ENCODE results near the gene CASP8.

CASP8 gene

DNA sequence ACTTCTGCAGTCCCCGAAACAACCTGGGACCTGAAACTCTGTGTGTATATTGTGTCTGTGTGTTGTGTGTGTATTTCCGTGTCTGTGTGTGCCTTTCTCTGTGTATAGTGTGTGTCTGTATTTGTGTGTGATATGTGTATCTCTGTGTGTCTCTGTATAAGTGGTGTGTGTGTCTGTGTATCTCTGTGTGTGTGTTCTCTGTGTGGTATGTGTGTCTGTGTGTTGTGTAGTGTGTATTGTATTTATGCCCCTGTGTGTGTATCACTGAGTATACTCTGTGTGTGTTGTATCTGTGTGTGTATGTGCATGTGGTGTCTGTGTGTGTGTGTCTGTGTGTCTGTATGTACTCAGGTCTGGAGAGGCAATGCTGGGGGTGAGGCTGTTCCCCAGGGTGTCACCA, 11.6 kb downstream of the CASP8 start:
- no peak for TF ChIP-seq EZH2 (IDR thresholded peaks at IDR 0.05; ENCODE audit: borderline replicate concordance, low read depth, low read length, severe bottlenecking)
- TF ChIP-seq, protein P1, sequence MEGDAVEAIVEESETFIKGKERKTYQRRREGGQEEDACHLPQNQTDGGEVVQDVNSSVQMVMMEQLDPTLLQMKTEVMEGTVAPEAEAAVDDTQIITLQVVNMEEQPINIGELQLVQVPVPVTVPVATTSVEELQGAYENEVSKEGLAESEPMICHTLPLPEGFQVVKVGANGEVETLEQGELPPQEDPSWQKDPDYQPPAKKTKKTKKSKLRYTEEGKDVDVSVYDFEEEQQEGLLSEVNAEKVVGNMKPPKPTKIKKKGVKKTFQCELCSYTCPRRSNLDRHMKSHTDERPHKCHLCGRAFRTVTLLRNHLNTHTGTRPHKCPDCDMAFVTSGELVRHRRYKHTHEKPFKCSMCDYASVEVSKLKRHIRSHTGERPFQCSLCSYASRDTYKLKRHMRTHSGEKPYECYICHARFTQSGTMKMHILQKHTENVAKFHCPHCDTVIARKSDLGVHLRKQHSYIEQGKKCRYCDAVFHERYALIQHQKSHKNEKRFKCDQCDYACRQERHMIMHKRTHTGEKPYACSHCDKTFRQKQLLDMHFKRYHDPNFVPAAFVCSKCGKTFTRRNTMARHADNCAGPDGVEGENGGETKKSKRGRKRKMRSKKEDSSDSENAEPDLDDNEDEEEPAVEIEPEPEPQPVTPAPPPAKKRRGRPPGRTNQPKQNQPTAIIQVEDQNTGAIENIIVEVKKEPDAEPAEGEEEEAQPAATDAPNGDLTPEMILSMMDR (IDR thresholded peaks at IDR 0.05; ENCODE audit: borderline replicate concordance, extremely low read depth, low read length, poor library complexity, severe bottlenecking): no peak
- DNase-seq: no peak
- Histone ChIP-seq H4K20me1 (ENCODE audit: insufficient read depth, low read length) (peaks cover 37% of the 10 kb centered on the region), H3K9ac (ENCODE audit: low read depth, low read length) (no peak overlapping the region), H3K27me3 (ENCODE audit: insufficient read depth, low read length, poor library complexity) (no peaks in the 10 kb centered on the region), H3K9me3 (ENCODE audit: insufficient read depth, low read length, severe bottlenecking) (no peaks in the 10 kb centered on the region), H3K4me2 (ENCODE audit: insufficient read depth, low read length) (no peak overlapping the region), H3K27ac (ENCODE audit: low read length) (peak overlapping the region; percentile 38), H3K4me3 (ENCODE audit: low read depth in 1 of 2, low read length in 2 of 2) (no peak overlapping the region), H3K79me2 (ENCODE audit: insufficient read depth, low read length) (peaks cover 66% of the 10 kb centered on the region), H2AFZ (ENCODE audit: low read depth, low read length) (no peak overlapping the region), H3K4me1 (ENCODE audit: insufficient read depth, low read length) (peaks cover 3% of the 10 kb centered on the region; the same call in 1 of the 2 replicates), H3K36me3 (ENCODE audit: insufficient read depth, low read length) (peaks cover 98% of the 10 kb centered on the region)
- ATAC-seq (ENCODE audit: insufficient read depth, low read depth): no peak

DNA sequence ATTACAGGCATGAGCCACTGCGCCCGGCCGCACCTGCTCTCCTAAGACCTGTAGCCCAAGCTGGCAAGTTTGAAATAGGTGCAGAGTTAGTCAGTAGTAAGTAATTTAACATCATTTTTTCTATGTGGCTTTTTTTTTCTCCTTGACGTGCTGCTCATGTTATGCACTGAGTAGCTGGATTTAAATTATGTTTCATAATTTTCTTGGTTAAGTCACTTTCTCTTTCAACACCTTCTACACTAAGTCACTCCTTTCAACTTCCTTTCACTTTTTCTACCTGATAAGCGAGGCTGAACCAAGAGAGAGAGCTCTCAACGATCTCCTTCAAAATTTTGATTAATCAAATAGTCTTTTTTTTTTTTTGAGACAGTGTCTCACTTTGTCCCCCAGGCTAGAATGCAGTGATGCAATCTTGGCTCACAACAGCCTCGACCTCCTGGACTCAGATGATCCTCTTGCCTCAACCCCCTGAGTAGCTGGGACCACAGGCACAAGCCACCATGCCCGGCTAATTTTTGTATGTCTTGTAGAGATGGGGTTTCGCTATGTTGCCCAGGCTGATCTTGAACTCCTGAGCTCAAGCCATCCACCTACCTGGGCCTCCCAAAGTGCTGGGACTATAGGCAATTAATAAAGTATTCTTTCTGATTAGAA, 13.1 kb downstream of the CASP8 start:
- DNase-seq: no peak
- Histone ChIP-seq H3K36me3 (ENCODE audit: insufficient read depth, low read length) (peaks cover 97% of the 10 kb centered on the region), H3K27ac (ENCODE audit: low read length) (no peak overlapping the region), H2AFZ (ENCODE audit: low read depth, low read length) (no peak overlapping the region), H3K9ac (ENCODE audit: low read depth, low read length) (no peak overlapping the region), H3K27me3 (ENCODE audit: insufficient read depth, low read length, poor library complexity) (no peaks in the 10 kb centered on the region), H3K4me3 (ENCODE audit: low read depth in 1 of 2, low read length in 2 of 2) (no peak overlapping the region), H3K9me3 (ENCODE audit: insufficient read depth, low read length, severe bottlenecking) (no peaks in the 10 kb centered on the region), H3K4me1 (ENCODE audit: insufficient read depth, low read length) (peaks cover 3% of the 10 kb centered on the region; the same call in 1 of the 2 replicates), H4K20me1 (ENCODE audit: insufficient read depth, low read length) (peaks cover 25% of the 10 kb centered on the region), H3K79me2 (ENCODE audit: insufficient read depth, low read length) (peaks cover 50% of the 10 kb centered on the region), H3K4me2 (ENCODE audit: insufficient read depth, low read length) (no peak overlapping the region)
- no peak for ATAC-seq (ENCODE audit: insufficient read depth, low read depth)
- TF ChIP-seq EZH2 (IDR thresholded peaks at IDR 0.05; ENCODE audit: borderline replicate concordance, low read depth, low read length, severe bottlenecking): no peak
- TF ChIP-seq, protein P1 (IDR thresholded peaks at IDR 0.05; ENCODE audit: borderline replicate concordance, extremely low read depth, low read length, poor library complexity, severe bottlenecking): no peak

DNA sequence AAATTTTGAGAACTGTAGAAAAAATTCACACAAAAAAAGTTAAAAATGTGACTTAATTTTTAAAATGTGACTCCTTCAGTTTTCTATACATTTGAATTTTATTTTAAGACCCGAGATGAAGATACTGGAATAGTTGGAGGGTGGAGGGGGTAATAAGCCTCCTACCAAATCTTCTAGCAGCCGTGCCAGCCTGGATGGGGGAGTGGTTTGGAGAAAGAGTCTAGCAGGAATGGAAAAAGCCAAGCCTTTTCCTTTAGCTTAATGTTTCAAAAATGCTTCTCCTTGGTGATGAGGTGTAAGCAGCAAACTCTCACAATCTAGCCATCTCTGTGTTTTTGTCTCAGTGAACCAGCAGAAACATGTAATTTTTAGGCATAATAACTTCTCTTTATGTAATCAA, 14.7 kb downstream of the CASP8 start:
- Histone ChIP-seq H4K20me1 (ENCODE audit: insufficient read depth, low read length) (peaks cover 17% of the 10 kb centered on the region), H3K9ac (ENCODE audit: low read depth, low read length) (no peak overlapping the region), H3K9me3 (ENCODE audit: insufficient read depth, low read length, severe bottlenecking) (no peaks in the 10 kb centered on the region), H3K4me2 (ENCODE audit: insufficient read depth, low read length) (no peak overlapping the region), H3K27ac (ENCODE audit: low read length) (no peak overlapping the region), H2AFZ (ENCODE audit: low read depth, low read length) (no peak overlapping the region), H3K79me2 (ENCODE audit: insufficient read depth, low read length) (peaks cover 34% of the 10 kb centered on the region), H3K4me1 (ENCODE audit: insufficient read depth, low read length) (no peaks in the 10 kb centered on the region), H3K4me3 (ENCODE audit: low read depth in 1 of 2, low read length in 2 of 2) (no peak overlapping the region), H3K27me3 (ENCODE audit: insufficient read depth, low read length, poor library complexity) (no peaks in the 10 kb centered on the region), H3K36me3 (ENCODE audit: insufficient read depth, low read length) (peaks cover 97% of the 10 kb centered on the region)
- TF ChIP-seq EZH2 (IDR thresholded peaks at IDR 0.05; ENCODE audit: borderline replicate concordance, low read depth, low read length, severe bottlenecking): no peak
- TF ChIP-seq, protein P1 (IDR thresholded peaks at IDR 0.05; ENCODE audit: borderline replicate concordance, extremely low read depth, low read length, poor library complexity, severe bottlenecking): no peak
- ATAC-seq (ENCODE audit: insufficient read depth, low read depth) (no peak), DNase-seq (no peak)

All from DND-41 (cell line).